AG04450 (cell line): Measurements from ENCODE around the gene POC5. TPM values are rescaled to one million over a fixed set of nuclear protein-coding genes. Genes with fewer than 3 reads are reported as not detected.

Experiments
- CTCF ChIA-PET: fragments of 300-600, 350-600 bp; formaldehyde crosslinking; extraction: SDS; loops from one replicate; lab custom pipeline; 2022; ENCODE audit warnings: antibody characterized with exemption, inconsistent platforms; lab: Charles Lee
- POLR2A ChIA-PET: fragments of 350-600 bp; formaldehyde crosslinking; extraction: SDS; loops from one replicate; lab custom pipeline; 2021; ENCODE audit warnings: antibody characterized with exemption, inconsistent platforms; lab: Yijun Ruan, JAX
- DNase-seq: peaks from one replicate; pipeline ENCODE4 v3.0.0-alpha.2; 2011; ENCODE audit warnings: low read depth, low spot score
- H3K27ac ChIP-seq: one replicate; pipeline ENCODE4 v1.5.1; 2012; ENCODE audit warnings: low read depth, low read length, control low read depth
- H3K27me3 ChIP-seq: one replicate; pipeline ENCODE4 v1.6.0; 2012; ENCODE audit warnings: low read length; ENCODE audit not compliant: control insufficient read depth, insufficient read depth
- H3K4me3 ChIP-seq: 2 replicates; pipeline ENCODE4 v1.5.1; 2011; ENCODE audit warnings: mild to moderate bottlenecking, low read depth, low read length, control low read depth
- H3K9me3 ChIP-seq: 2 replicates; pipeline ENCODE4 v1.5.1; 2012; ENCODE audit warnings: low read length; ENCODE audit not compliant: control insufficient read depth, insufficient read depth
- CTCF ChIP-seq: IDR thresholded peaks from 2 replicates; pipeline ENCODE4 v1.5.1; 2011; ENCODE audit warnings: low read depth, low read length, control low read depth, inconsistent platforms
- polyA minus RNA-seq: library from RNA; depleted of rRNA, polyadenylated mRNA; stranded (reverse); fragments of >200 nt; gene quantifications from 2 replicates; pipeline ENCODE4 v1.2.3, GENCODE V29; 2011; rRNA and poly(A)+ RNA removed
- polyA plus RNA-seq: library from polyadenylated mRNA; depleted of rRNA; stranded (reverse); fragments of >200 nt; gene quantifications from 2 replicates; pipeline ENCODE4 v1.2.3, GENCODE V29; 2011; rRNA removed

The POC5 gene, protein sequence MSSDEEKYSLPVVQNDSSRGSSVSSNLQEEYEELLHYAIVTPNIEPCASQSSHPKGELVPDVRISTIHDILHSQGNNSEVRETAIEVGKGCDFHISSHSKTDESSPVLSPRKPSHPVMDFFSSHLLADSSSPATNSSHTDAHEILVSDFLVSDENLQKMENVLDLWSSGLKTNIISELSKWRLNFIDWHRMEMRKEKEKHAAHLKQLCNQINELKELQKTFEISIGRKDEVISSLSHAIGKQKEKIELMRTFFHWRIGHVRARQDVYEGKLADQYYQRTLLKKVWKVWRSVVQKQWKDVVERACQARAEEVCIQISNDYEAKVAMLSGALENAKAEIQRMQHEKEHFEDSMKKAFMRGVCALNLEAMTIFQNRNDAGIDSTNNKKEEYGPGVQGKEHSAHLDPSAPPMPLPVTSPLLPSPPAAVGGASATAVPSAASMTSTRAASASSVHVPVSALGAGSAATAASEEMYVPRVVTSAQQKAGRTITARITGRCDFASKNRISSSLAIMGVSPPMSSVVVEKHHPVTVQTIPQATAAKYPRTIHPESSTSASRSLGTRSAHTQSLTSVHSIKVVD
- polyA plus RNA-seq (7.0 and 10.7 TPM in 2 replicates), polyA minus RNA-seq (6.0 and 7.5 TPM in 2 replicates)

GRCh38 chr5:75717082-75717922 lies at the start of gene POC5:
TSS of gene POC5 (minus strand) at chr5:75717437. CDS start at chr5:75712937, 4,500 bp downstream.
- peak; percentile 86 for DNase-seq
- Histone ChIP-seq H3K9me3 (no peaks in the 10 kb centered on the region; the same call in 1 of the 2 replicates), H3K27ac (peak within 1 kb of the TSS; percentile 90), H3K27me3 (peaks cover 6% of the 10 kb centered on the region), H3K4me3 (peak within 1 kb of the TSS; percentile 100)
- ChIA-PET CTCF (interaction anchor here (0.7 to 0.8 kb wide), 2 partner anchors 36 to 158 kb away, joined by 4 to 5 read pairs; no protein-coding TSS in a partner anchor), POLR2A (interaction anchor here (0.6 to 1.5 kb wide), 5 partner anchors 25 to 380 kb away, joined by 3 to 6 read pairs (median 3); partner anchors contain the start of gene HMGCR)
- TF ChIP-seq CTCF = no peak

- DNase-seq = no peak
- POLR2A ChIA-PET = interaction anchor here (0.6 kb wide), 1 partner anchor 221 kb away, joined by 7 read pairs; no protein-coding TSS in a partner anchor
- H3K9me3 ChIP-seq = no peaks in the 10 kb centered on the region
- TF ChIP-seq CTCF = no peak
- CTCF ChIA-PET = no interaction called here
- H3K27ac ChIP-seq = no peak overlapping the region
- no peak overlapping the region for H3K4me3 ChIP-seq
- H3K27me3 ChIP-seq = no peaks in the 10 kb centered on the region
Measured at GRCh38 chr5:75758116-75758515, 40.9 kb upstream of the POC5 start.

GRCh38 chr5:75756981-75757380 lies 39.7 kb upstream of the POC5 start:
- Histone ChIP-seq H3K27me3 (no peaks in the 10 kb centered on the region), H3K9me3 (no peaks in the 10 kb centered on the region), H3K27ac (no peak overlapping the region), H3K4me3 (no peak overlapping the region)
- CTCF ChIA-PET = no interaction called here
- POLR2A ChIA-PET = no interaction called here
- DNase-seq = no peak
- no peak for TF ChIP-seq CTCF

DNA sequence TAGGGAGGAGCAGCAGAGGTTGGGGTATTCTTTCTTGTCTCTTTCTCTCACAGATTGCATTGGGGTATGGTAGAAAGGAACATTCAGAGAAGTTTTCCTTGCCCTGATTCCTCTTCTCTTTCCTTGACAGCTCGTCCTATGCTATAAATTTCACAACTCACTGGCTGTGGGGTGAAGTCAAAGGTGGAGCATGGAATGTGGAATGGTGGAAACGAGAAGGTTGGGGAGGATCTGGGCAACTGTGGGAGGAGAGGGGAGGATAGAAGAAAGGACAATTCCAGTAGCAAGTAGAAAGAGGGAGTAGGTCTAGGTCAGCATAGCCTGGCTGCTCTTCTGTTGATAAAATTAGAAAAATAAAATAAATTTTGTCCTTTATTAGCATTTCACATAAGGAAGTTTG lies 39.0 kb upstream of the POC5 start:
- Histone ChIP-seq H3K27ac (no peak overlapping the region), H3K27me3 (no peaks in the 10 kb centered on the region), H3K9me3 (no peaks in the 10 kb centered on the region), H3K4me3 (no peak overlapping the region)
- ChIA-PET CTCF (no interaction called here), POLR2A (no interaction called here)
- no peak for DNase-seq
- TF ChIP-seq CTCF = no peak
